ENCODE data around the gene GGA3.
A peak's percentile ranks its signal among the peaks of the same experiment; 100 is the strongest.
"Not testable (repeated sequence)": the region's sequence is repeated elsewhere in the genome, so short reads cannot be mapped to it uniquely, and the experiment has no call there.

GGA3 gene

GRCh38 chr17:75261336-75262111, at the start of gene GGA3, which contains the start of gene MRPS7:
TSS of gene GGA3 (minus strand) at chr17:75261606. CDS start at chr17:75261587, 19 bp downstream.
TSS of gene MRPS7 (plus strand) at chr17:75261879. CDS start at chr17:75261901, 22 bp downstream.
- DNase-seq (ENCODE audit: low read depth in 3 of 3), result peak; percentile 92 to 95 (median 92)

DNA sequence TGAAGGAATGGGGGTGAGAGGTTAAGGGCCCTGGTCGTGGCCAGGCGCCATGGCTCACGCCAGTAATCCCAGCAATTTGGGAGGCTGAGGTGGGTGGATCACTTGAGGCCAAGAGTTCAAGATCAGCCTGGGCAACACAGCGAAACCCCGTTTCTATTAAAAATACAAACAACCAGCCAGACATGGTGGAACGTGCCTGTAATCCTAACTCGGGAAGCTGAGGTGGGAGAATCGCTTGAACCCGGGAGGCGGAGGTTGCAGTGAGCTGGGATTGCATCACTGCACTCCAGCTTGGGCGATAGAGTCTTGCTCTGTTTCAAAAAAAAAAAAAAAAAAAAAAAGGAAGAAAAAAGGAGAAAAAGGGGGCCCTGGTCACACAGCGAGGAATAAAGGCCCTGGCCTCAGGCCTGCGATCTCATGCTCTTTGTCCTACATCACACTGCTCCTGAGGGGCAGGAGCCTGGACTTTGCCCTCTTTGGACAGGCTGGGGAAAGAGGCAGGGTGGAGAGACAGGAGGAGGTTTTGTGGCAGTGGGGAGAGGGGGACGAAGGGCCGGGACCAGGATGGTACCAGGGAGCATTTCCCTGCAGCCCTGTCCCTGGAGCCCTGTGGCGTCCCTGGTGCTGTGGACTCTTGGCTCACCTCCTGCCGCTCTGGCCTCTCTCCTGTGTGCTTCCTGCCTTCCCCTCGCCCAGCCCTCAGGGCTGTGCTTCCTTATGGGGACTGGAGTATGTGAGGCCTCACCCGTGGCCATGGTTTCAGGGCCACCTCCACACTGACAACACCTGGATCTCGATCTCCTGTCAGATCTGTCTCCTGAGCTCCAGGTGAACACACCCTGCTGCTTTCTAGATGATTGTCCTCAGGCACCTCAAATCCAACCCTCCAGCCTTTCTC, 47.6 kb upstream of the GGA3 start:
- no peak for DNase-seq (ENCODE audit: low read depth in 3 of 3)

GRCh38 chr17:75307957-75308731, 46.7 kb upstream of the GGA3 start:
- DNase-seq (ENCODE audit: low read depth in 3 of 3), result no peak

DNA sequence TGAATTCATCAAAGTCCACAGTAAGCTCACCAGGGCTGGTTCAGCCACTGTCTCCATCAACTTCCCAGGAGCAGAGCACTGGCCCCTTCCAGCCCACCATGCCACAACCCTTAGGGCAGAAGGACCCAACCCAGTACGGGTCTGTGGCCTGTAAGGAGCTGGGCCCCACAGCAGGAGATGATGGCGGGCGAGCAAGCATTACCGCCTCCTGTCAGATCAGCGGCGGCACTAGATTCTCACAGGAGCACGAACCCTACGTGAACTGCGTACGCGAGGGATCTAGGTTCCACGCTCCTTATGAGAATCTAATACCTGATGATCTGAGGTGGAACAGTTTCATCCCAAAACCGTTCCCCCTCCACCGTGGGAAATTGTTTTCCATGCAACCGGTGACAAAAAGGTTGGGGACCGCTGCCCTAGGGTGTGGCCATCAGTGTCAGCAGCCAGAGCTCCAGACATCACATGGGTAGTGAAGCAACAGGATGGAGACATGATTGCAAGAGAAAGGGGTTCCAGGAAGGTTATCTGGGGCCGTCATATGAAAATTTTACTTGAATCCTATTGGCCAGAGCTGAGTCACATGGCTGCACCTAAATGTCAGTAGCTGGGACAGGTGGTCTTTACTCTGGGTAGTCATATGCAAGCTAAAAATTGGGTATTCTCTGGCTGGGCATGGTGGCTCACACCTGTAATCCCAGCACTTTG, 40.2 kb upstream of the GGA3 start:
- no peak for DNase-seq (ENCODE audit: low read depth in 3 of 3)

GRCh38 chr17:75301049-75301448, 39.6 kb upstream of the GGA3 start:
- no peak for DNase-seq (ENCODE audit: low read depth in 3 of 3)

DNA sequence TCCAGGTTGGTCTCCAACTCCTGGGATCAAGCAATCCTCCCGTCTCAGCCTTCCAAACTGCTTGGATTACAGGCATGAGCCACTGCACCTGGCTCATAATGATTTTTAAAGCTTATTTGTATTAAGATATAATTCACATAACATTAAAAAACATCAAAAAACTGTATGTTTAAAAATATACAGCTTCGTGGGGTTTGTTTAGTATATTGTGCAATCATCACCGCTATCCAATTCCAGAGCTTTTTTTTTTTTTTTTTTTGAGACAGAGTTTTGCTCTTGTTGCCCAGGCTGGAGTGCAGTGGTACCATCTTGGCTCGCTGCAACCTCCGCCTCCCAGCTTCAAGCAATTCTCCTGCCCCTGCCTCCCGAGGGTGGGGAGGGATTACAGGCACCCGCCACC, 38.9 kb upstream of the GGA3 start:
- DNase-seq (ENCODE audit: low read depth in 3 of 3), result no peak

- no peak for DNase-seq (ENCODE audit: low read depth in 3 of 3)
Measured at GRCh38 chr17:75295201-75296158, 34.1 kb upstream of the GGA3 start.

DNA sequence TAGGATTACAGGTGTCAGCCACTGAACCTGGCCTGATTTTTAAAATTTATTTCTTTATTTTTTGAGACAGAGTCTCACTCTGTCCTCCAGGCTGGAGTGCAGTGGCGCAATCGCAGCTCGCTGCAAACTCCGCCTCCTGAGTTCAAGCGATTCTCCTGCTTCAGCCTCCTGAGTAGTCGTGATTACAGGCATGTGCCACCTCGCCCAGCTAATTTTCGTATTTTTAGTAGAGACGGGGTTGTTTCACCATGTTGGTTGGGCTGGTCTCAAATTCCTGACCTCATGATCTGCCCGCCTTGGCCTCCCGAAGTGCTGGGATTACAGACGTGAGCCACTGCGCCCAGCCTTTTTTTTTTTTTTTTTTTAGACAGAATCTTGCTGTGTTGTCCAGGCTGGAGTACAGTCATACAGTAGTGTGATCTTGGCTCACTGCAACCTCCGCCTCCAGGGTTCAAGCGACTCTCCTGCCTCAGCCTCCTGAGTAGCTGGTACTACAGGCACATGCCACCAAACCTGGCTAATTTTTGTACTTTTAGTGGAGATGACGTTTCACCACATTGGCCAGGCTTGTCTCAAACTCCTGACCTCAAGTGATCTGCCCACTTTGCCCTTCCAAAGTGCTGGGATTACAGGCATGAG, 31.5 kb upstream of the GGA3 start:
- DNase-seq (ENCODE audit: low read depth in 3 of 3), result not testable (repeated sequence)

- peak; percentile 48 to 66 (median 60) for DNase-seq (ENCODE audit: low read depth in 3 of 3)
Measured at GRCh38 chr17:75289832-75290337, 28.5 kb upstream of the GGA3 start.

DNA sequence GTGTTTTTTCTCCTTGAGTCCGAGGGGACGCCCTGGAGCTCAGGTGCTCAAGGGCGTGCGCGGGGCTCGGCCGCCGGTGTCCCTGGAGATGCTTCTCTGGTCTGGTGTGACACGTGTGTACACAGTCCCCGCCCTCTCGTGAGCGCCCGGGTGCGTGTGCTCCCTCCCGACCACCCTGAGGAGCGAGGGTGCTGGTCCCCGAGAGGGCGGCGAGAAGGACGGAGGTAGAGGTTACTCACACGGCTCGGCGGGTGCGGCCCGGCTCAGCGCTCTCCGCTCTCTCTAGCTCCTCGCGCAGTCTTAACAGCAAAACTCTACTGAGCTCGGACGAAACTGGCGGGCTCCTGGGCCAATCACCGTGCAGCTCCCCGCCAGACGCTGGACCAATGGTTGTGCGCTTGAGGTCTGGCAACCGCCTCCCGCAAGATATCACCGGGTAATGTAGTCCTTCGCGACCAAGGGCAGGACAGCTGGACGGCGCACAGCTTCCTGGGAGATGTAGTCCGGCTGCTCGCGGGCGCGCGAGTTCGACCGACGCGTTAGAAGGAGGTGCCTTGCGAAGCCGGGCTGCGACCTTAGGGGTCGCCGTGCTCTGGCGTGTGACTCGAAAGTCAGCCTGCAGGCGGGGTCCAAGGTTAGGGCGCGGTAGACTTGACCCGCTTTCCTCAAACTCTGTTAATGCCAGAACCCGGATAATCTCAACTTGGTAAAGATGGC, 27.9 kb upstream of the GGA3 start, which contains the start of gene SLC25A19:
Gene SLC25A19, minus strand, starts transcription at position 319 of the 717 bp plus-strand sequence. CDS start 2,669 bp downstream, outside the sequence.
- peak; percentile 88 to 97 (median 92) for DNase-seq (ENCODE audit: low read depth in 3 of 3)

DNA sequence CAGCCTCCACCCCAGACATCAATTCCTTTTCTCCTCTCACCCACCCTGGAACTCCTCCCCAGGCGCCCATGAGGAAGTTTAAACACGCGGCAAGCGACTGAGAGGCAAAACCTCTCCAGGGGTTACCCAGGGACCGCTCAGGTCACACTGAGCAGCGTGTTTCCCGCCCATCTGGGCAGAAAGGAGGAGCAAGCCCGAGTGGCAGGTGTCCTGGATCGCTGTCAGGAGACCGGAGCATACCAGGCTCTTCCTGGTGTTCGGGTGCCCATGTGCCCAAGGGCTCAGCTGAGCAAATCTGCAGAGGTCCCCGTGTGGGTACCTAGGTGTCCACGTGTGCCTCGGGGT, 27.3 kb upstream of the GGA3 start:
- peak in 1 of 3 experiments; percentile 53 for DNase-seq (ENCODE audit: low read depth in 3 of 3)

- no peak for DNase-seq (ENCODE audit: low read depth in 3 of 3)
Measured at GRCh38 chr17:75288359-75288758, 27.0 kb upstream of the GGA3 start.

DNA sequence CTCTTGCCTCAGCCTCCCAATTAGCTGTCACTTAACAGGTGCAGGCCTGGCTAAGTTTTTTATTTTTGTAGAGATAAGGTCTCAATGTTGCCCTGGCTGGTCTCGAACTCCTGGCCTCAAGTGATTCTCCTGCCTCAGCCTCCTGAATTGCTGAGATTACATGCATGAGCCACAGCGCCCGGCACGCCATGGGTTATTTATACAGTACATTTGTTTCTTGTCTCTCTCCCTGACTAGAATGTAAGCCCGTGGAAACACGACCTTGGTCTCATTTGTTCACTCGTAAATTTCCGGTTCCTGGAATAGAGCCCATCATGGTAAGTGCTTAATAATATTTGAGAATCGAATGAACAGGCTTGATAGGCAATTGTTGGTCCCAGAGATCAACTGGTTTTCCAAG, 25.8 kb upstream of the GGA3 start:
- no peak for DNase-seq (ENCODE audit: low read depth in 3 of 3)

DNA sequence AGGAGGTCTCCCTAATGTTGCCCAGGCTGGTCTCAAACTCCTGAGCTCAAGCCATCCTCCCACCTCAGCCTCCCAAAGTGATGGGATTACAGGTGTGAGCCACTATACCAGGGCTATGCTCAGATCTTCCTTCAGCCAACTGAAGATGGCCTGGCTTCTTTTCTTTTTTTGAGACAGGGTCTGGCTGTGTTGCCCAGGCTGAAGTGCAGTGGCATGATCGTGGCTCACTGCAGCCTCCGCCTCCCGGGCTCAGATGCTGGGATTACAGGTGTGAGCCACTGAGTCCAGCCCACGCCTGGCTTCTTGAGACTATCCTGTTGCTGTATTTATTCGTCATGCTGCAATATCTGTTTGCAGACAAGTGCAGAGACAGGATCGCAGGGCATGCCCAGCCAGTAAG, 23.7 kb upstream of the GGA3 start:
- DNase-seq (ENCODE audit: low read depth in 3 of 3), result no peak

DNA sequence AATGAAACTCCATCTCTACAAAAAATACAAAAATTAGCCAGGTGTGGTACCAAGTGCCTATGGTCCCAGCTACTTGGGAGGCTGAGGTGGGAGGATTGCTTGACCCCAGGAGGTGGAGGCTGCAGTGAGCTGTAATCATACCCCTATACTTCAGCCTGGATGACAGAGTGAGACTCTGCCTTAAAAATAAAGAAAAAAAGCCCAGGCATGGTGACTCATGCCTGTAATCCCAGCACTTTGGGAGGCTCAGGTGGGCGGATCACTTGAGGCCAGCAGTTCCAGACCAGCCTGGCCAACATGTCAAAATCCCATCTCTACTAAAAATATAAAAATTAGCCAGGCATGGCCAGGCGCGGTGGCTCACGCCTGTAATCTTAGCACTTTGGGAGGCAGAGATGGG, 18.8 kb upstream of the GGA3 start:
- not testable (repeated sequence) for DNase-seq (ENCODE audit: low read depth in 3 of 3)

DNA sequence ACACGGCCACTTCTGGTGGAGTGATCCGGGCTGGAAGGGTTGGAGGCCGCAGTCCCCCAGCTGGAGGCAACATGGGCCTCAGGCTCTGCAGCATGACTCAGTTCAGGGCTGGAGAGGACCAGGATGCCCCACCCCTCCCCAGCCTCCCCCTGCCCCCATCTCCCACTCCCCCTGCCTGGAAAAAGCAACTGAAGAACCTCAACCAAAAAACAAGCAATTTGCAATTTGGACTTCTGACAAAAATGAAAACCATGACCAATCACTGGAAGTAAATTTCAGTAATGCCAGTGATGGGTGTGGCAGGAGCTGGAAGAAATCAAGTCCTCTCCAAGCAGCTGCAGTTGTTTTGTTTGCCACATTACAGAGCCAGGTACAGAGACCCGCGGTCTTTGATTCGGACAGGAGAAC, 16.3 kb upstream of the GGA3 start:
- no peak for DNase-seq (ENCODE audit: low read depth in 3 of 3)

DNA sequence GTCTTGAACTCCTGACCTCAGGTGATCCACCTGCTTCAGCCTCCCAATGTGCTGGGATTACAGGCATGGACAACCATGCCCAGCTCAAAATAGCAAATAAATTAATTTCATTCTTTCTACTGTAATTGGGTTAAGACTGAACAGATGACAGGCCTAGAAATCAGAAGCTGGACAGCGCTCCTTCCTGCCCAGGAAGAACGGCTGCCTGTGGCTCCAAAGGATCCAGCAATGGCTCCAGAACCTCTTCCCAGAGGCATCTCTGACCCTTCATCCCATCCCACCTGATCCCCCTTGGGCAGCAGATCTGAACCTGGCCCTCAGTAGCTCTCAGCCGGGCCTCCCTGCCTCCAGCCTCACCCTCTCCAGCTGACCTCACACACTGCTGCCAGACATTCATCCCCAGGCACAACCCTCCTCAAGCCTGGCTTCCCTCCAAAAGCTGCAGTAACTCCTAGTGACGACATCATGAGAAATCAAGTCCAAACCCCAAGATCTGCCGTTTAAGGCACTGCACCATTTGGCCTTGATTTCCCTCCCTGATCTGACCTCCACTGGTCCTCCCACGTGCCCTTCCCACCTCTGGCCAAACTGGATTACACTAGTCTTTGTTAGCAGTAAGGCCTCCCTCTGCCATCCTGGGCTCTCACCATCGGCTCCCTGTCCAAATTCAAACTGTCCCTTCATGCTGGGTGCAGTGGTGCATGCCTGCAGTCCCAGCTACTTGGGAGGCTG, 12.7 kb upstream of the GGA3 start:
- no peak for DNase-seq (ENCODE audit: low read depth in 3 of 3)

DNA sequence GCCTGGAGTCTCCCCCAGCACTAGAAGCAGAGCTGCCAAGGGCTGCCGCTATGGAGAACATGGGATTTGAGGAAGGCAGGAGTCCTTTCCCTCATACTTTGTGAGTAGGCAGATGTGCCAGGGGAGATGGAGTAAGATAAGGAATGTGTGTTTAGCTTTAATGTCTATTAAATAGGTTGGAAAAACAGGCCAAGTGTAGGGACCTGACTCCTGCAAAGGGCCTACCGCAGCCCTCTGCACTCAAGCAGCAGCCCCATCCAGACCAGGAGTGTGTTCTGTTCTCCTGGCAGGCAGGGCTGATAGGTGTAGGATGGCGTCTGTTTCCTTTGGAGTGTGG, 11.4 kb upstream of the GGA3 start:
- DNase-seq (ENCODE audit: low read depth in 3 of 3), result no peak
